SK-N-SH treated with all-trans-retinoic acid at 6 μM for 48 hours (cell line): ENCODE measurements around the gene TNIK.

Experiments
- CSDC2 ChIP-seq: fragments of 250-450 bp; sonication (Bioruptor Pico); IDR thresholded peaks from 2 replicates; pipeline ENCODE4 v1.5.0; 2020; ENCODE audit warnings: mild to moderate bottlenecking, moderate library complexity
- ISL1 ChIP-seq: fragments of 250-450 bp; sonication (Bioruptor Pico); IDR thresholded peaks from 2 replicates; pipeline ENCODE4 v2.1.2; 2022; ENCODE audit warnings: mild to moderate bottlenecking, moderate library complexity
- PATZ1 ChIP-seq: fragments of 250-450 bp; sonication (Bioruptor Pico); IDR thresholded peaks from 2 replicates; pipeline ENCODE4 v1.8.0; 2020; ENCODE audit warnings: mild to moderate bottlenecking, moderate library complexity, borderline replicate concordance
- TCF4 ChIP-seq: fragments of 250-450 bp; sonication (Bioruptor Pico); IDR thresholded peaks from 2 replicates; pipeline ENCODE4 v1.8.0; 2021; ENCODE audit warnings: mild to moderate bottlenecking, moderate library complexity, borderline replicate concordance
- TOX ChIP-seq: fragments of 250-450 bp; sonication (Bioruptor Pico); IDR thresholded peaks from 2 replicates; pipeline ENCODE4 v1.8.0; 2021; ENCODE audit warnings: mild to moderate bottlenecking, moderate library complexity, borderline replicate concordance
- ZFP30 ChIP-seq: fragments of 450-650 bp; formaldehyde crosslinking; IDR thresholded peaks from 2 replicates; pipeline ENCODE4 v1.5.0; 2022; ENCODE audit warnings: mild to moderate bottlenecking, moderate library complexity
- ZNF565 ChIP-seq: fragments of 450-650 bp; formaldehyde crosslinking; conservative IDR thresholded peaks from 2 replicates; pipeline ENCODE4 v1.5.0; 2020; ENCODE audit warnings: low read depth, mild to moderate bottlenecking, moderate library complexity
- TF ChIP-seq, protein P1 (sequence below): fragments of 250-450 bp; sonication (Bioruptor Pico); IDR thresholded peaks from 2 replicates; pipeline ENCODE4 v1.5.1; 2020; ENCODE audit warnings: low read depth, mild to moderate bottlenecking, moderate library complexity
- TF ChIP-seq, protein P2 (sequence below): fragments of 250-450 bp; sonication (Bioruptor Pico); IDR thresholded peaks from 2 replicates; pipeline ENCODE4 v1.5.0; 2020; ENCODE audit warnings: mild to moderate bottlenecking, moderate library complexity

DNA sequence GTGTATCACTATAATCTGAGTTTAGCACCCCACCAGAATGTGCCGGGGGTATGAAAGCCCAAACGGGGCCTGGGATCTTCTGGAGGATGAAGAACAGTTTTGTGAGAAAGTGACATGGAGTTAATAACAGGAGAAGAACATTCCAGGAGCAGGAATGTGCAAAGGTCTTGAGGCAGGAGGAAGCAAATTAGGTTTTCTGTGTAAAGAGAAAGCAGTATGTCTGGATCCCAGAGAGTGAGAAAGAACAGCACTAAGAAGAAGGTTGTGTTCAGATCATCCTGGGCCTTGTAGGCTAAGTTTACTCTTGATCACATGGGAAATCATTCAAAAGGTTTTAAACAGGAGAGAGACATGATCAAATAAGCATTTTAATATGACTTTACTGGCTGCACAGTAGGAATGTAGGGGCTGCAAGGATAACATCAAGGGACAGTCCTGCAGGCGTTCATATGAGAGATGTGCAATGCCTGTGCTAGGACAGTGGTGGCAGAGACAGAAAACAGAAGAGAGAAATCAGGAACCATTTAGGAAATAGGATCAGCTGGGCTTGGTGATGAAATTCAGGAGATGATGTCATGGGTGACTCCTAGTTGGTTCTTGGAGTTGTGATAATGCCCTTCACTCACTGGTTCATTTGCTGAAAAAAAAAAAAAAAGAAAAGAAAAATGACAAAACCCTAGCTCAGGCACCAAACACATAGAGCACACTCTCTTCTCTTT is 113.5 kb downstream of the TNIK start:
- no peak for TF ChIP-seq TOX (CRISPR knock-in tag)
- TF ChIP-seq CSDC2 = no peak
- no peak for TF ChIP-seq ZFP30 (CRISPR knock-in tag)
- TF ChIP-seq, protein P1, sequence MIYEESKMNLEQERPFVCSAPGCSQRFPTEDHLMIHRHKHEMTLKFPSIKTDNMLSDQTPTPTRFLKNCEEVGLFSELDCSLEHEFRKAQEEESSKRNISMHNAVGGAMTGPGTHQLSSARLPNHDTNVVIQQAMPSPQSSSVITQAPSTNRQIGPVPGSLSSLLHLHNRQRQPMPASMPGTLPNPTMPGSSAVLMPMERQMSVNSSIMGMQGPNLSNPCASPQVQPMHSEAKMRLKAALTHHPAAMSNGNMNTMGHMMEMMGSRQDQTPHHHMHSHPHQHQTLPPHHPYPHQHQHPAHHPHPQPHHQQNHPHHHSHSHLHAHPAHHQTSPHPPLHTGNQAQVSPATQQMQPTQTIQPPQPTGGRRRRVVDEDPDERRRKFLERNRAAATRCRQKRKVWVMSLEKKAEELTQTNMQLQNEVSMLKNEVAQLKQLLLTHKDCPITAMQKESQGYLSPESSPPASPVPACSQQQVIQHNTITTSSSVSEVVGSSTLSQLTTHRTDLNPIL (CRISPR knock-in tag) = no peak
- TF ChIP-seq, protein P2, sequence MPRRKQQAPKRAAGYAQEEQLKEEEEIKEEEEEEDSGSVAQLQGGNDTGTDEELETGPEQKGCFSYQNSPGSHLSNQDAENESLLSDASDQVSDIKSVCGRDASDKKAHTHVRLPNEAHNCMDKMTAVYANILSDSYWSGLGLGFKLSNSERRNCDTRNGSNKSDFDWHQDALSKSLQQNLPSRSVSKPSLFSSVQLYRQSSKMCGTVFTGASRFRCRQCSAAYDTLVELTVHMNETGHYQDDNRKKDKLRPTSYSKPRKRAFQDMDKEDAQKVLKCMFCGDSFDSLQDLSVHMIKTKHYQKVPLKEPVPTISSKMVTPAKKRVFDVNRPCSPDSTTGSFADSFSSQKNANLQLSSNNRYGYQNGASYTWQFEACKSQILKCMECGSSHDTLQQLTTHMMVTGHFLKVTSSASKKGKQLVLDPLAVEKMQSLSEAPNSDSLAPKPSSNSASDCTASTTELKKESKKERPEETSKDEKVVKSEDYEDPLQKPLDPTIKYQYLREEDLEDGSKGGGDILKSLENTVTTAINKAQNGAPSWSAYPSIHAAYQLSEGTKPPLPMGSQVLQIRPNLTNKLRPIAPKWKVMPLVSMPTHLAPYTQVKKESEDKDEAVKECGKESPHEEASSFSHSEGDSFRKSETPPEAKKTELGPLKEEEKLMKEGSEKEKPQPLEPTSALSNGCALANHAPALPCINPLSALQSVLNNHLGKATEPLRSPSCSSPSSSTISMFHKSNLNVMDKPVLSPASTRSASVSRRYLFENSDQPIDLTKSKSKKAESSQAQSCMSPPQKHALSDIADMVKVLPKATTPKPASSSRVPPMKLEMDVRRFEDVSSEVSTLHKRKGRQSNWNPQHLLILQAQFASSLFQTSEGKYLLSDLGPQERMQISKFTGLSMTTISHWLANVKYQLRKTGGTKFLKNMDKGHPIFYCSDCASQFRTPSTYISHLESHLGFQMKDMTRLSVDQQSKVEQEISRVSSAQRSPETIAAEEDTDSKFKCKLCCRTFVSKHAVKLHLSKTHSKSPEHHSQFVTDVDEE = no peak
- TF ChIP-seq ZNF565 = no peak
- TF ChIP-seq ISL1 = no peak
- TF ChIP-seq PATZ1 (CRISPR knock-in tag) = no peak
- TF ChIP-seq TCF4 (CRISPR knock-in tag) = no peak
